ENCODE results near the gene SCFD2. TPM values are rescaled to one million over a fixed set of nuclear protein-coding genes. Genes with fewer than 3 reads are reported as not detected.

SCFD2 gene
- total RNA-seq, 1 donor = 24.2 TPM

- H3K4me2 ChIP-seq (ENCODE audit: insufficient read depth, low read length) = peak overlapping the region; percentile 77
- H3K27ac ChIP-seq (ENCODE audit: low read depth, low read length) = peak overlapping the region; percentile 93
- DNase-seq (ENCODE audit: insufficient read length, low spot score, missing footprints) = peak; percentile 81
- H3K36me3 ChIP-seq (ENCODE audit: insufficient read depth, low read length) = no peaks in the 10 kb centered on the region
- H3K4me3 ChIP-seq (ENCODE audit: insufficient read depth, low read length) = peak overlapping the region; percentile 35
- no peaks in the 10 kb centered on the region for H3K9me3 ChIP-seq (ENCODE audit: low read depth, low read length)
- H4K20me1 ChIP-seq (ENCODE audit: insufficient read depth, low read length) = no peaks in the 10 kb centered on the region
- no peak for TF ChIP-seq CTCF (IDR thresholded peaks at IDR 0.05; ENCODE audit: extremely low read depth, low read depth, low read length)
- H2AFZ ChIP-seq (ENCODE audit: low read length) = peak overlapping the region; percentile 28
- H3K79me2 ChIP-seq (ENCODE audit: insufficient read depth, low read length) = peaks cover 68% of the 10 kb centered on the region
- peaks cover 31% of the 10 kb centered on the region for H3K4me1 ChIP-seq (ENCODE audit: insufficient read depth, low read length)
- H3K27me3 ChIP-seq (ENCODE audit: insufficient read depth, low read length) = no peaks in the 10 kb centered on the region
Observed at GRCh38 chr4:53321151-53321983, 44.5 kb downstream of the SCFD2 start.

- Histone ChIP-seq H3K4me3 (ENCODE audit: insufficient read depth, low read length) (no peak overlapping the region), H3K4me2 (ENCODE audit: insufficient read depth, low read length) (no peak overlapping the region), H3K27me3 (ENCODE audit: insufficient read depth, low read length) (no peaks in the 10 kb centered on the region), H2AFZ (ENCODE audit: low read length) (no peak overlapping the region), H3K27ac (ENCODE audit: low read depth, low read length) (no peak overlapping the region), H3K9me3 (ENCODE audit: low read depth, low read length) (no peaks in the 10 kb centered on the region), H3K79me2 (ENCODE audit: insufficient read depth, low read length) (peaks cover 61% of the 10 kb centered on the region), H3K4me1 (ENCODE audit: insufficient read depth, low read length) (peaks cover 14% of the 10 kb centered on the region), H3K36me3 (ENCODE audit: insufficient read depth, low read length) (no peaks in the 10 kb centered on the region), H4K20me1 (ENCODE audit: insufficient read depth, low read length) (no peaks in the 10 kb centered on the region)
- TF ChIP-seq CTCF (IDR thresholded peaks at IDR 0.05; ENCODE audit: extremely low read depth, low read depth, low read length) = no peak
- DNase-seq (ENCODE audit: insufficient read length, low spot score, missing footprints) = no peak
Observed at GRCh38 chr4:53315300-53315699, 50.6 kb downstream of the SCFD2 start.

- H3K79me2 ChIP-seq (ENCODE audit: insufficient read depth, low read length) = peaks cover 52% of the 10 kb centered on the region
- TF ChIP-seq CTCF (IDR thresholded peaks at IDR 0.05; ENCODE audit: extremely low read depth, low read depth, low read length) = no peak
- no peaks in the 10 kb centered on the region for H3K9me3 ChIP-seq (ENCODE audit: low read depth, low read length)
- no peak for DNase-seq (ENCODE audit: insufficient read length, low spot score, missing footprints)
- H2AFZ ChIP-seq (ENCODE audit: low read length) = no peak overlapping the region
- no peak overlapping the region for H3K4me3 ChIP-seq (ENCODE audit: insufficient read depth, low read length)
- no peak overlapping the region for H3K4me2 ChIP-seq (ENCODE audit: insufficient read depth, low read length)
- H3K36me3 ChIP-seq (ENCODE audit: insufficient read depth, low read length) = no peaks in the 10 kb centered on the region
- H3K27me3 ChIP-seq (ENCODE audit: insufficient read depth, low read length) = no peaks in the 10 kb centered on the region
- no peaks in the 10 kb centered on the region for H4K20me1 ChIP-seq (ENCODE audit: insufficient read depth, low read length)
- H3K27ac ChIP-seq (ENCODE audit: low read depth, low read length) = no peak overlapping the region
- peaks cover 21% of the 10 kb centered on the region for H3K4me1 ChIP-seq (ENCODE audit: insufficient read depth, low read length)
Observed at GRCh38 chr4:53314252-53314651, 51.6 kb downstream of the SCFD2 start.

- Histone ChIP-seq H3K4me3 (ENCODE audit: insufficient read depth, low read length) (no peak overlapping the region), H3K4me1 (ENCODE audit: insufficient read depth, low read length) (peaks cover 25% of the 10 kb centered on the region), H3K27me3 (ENCODE audit: insufficient read depth, low read length) (no peaks in the 10 kb centered on the region), H3K79me2 (ENCODE audit: insufficient read depth, low read length) (peaks cover 45% of the 10 kb centered on the region), H4K20me1 (ENCODE audit: insufficient read depth, low read length) (no peaks in the 10 kb centered on the region), H3K4me2 (ENCODE audit: insufficient read depth, low read length) (no peak overlapping the region), H2AFZ (ENCODE audit: low read length) (no peak overlapping the region), H3K27ac (ENCODE audit: low read depth, low read length) (no peak overlapping the region), H3K36me3 (ENCODE audit: insufficient read depth, low read length) (no peaks in the 10 kb centered on the region), H3K9me3 (ENCODE audit: low read depth, low read length) (no peaks in the 10 kb centered on the region)
- DNase-seq (ENCODE audit: insufficient read length, low spot score, missing footprints) = peak; percentile 61
- TF ChIP-seq CTCF (IDR thresholded peaks at IDR 0.05; ENCODE audit: extremely low read depth, low read depth, low read length) = peak; percentile 40
Observed at GRCh38 chr4:53313510-53313909, 52.4 kb downstream of the SCFD2 start.

Measured in osteoblast (primary cell).